Thymus (tissue), 11 donors: ENCODE results near the gene FAM50B. TPM values are rescaled to one million over a fixed set of nuclear protein-coding genes. Genes with fewer than 3 reads are reported as not detected.
A peak's percentile ranks its signal among the peaks of the same experiment; 100 is the strongest.

Source experiments
- DNase-seq, 9 donors: peaks; one replicate each; pipeline ENCODE4 v3.0.0-alpha.2; 2013; ENCODE audit warnings: low spot score in 9 of 9, low read depth in 6 of 9, missing footprints in 1 of 9
- H3K27ac ChIP-seq, 2 donors: one replicate each; pipeline ENCODE4 v1.5.1; 2013; ENCODE audit warnings: control low read depth in 1 of 2, low read depth in 1 of 2, low read length in 1 of 2, mild to moderate bottlenecking in 1 of 2, moderate library complexity in 1 of 2
- H3K27me3 ChIP-seq, 2 donors: one replicate each; pipeline ENCODE4 v1.5.1; 2013; ENCODE audit warnings: low read length in 1 of 2; ENCODE audit not compliant: control insufficient read depth in 2 of 2, insufficient read depth in 1 of 2
- H3K36me3 ChIP-seq, 2 donors: one replicate each; pipeline ENCODE4 v1.5.1; 2013; ENCODE audit warnings: low read length in 1 of 2, mild to moderate bottlenecking in 1 of 2, moderate library complexity in 1 of 2; ENCODE audit not compliant: control insufficient read depth in 2 of 2, insufficient read depth in 2 of 2
- H3K4me1 ChIP-seq, 2 donors: one replicate each; pipeline ENCODE4 v1.5.1; 2013; ENCODE audit warnings: low read length in 2 of 2; ENCODE audit not compliant: control insufficient read depth in 2 of 2, insufficient read depth in 2 of 2
- H3K4me3 ChIP-seq, 2 donors: one replicate each; pipeline ENCODE4 v1.5.1; 2013; ENCODE audit warnings: low read length in 2 of 2, control low read depth in 1 of 2, mild to moderate bottlenecking in 1 of 2
- H3K9me3 ChIP-seq, 2 donors: one replicate each; pipeline ENCODE4 v1.5.1; 2013; ENCODE audit warnings: low read length in 1 of 2, mild to moderate bottlenecking in 1 of 2; ENCODE audit not compliant: control insufficient read depth in 2 of 2, insufficient read depth in 1 of 2
- WGBS: extraction: QIAGEN DNeasy Blood & Tissue Kit; methylation state at CpG from one replicate; pipeline ENCODE4 v1.1.7; 2013; 5-methylcytosine and 5-hydroxymethylcytosine counted together
- polyA plus RNA-seq: library from polyadenylated mRNA; stranded (reverse); fragments of 200-250 nt; gene quantifications from one replicate; pipeline ENCODE4 v1.2.3, GENCODE V29; 2013
- total RNA-seq: library from RNA; stranded (reverse); fragments of 120-200 nt; gene quantifications from one replicate; pipeline ENCODE4 v1.2.4, GENCODE V29; 2013
- donor health status: healthy.

Gene FAM50B
- total and polyA plus RNA-seq, 2 donors, result 11.2 to 11.6 TPM

GRCh38 chr6:3814539-3814938, 34.6 kb upstream of the FAM50B start:
- no peak for DNase-seq
- no peaks in the 10 kb centered on the region for H3K9me3 ChIP-seq
- WGBS, result 97% methylated on average over 2 of the region's 2 CpGs
- no peak overlapping the region for H3K4me3 ChIP-seq
- H3K27ac ChIP-seq, result no peak overlapping the region
- no peaks in the 10 kb centered on the region for H3K36me3 ChIP-seq
- H3K4me1 ChIP-seq, result no peaks in the 10 kb centered on the region
- H3K27me3 ChIP-seq, result no peaks in the 10 kb centered on the region

- 95% methylated on average over 2 of the region's 2 CpGs for WGBS
- Histone ChIP-seq H3K36me3 (no peaks in the 10 kb centered on the region), H3K4me3 (no peak overlapping the region), H3K27me3 (no peaks in the 10 kb centered on the region), H3K9me3 (no peaks in the 10 kb centered on the region), H3K4me1 (no peaks in the 10 kb centered on the region), H3K27ac (no peak overlapping the region)
- DNase-seq, result no peak
These were observed 32.9 kb upstream of the FAM50B start for GRCh38 chr6:3816251-3816650.

- Histone ChIP-seq H3K9me3 (no peaks in the 10 kb centered on the region), H3K27ac (no peak overlapping the region), H3K36me3 (no peaks in the 10 kb centered on the region), H3K4me3 (no peak overlapping the region), H3K4me1 (no peaks in the 10 kb centered on the region), H3K27me3 (no peaks in the 10 kb centered on the region)
- no peak for DNase-seq
- 94% methylated on average over 12 of the region's 12 CpGs for WGBS
These were observed 29.7 kb upstream of the FAM50B start for GRCh38 chr6:3819161-3820110.

GRCh38 chr6:3820563-3820962, 28.6 kb upstream of the FAM50B start:
- H3K27ac ChIP-seq, result no peak overlapping the region
- 96% methylated on average over 8 of the region's 8 CpGs for WGBS
- no peak for DNase-seq

GRCh38 chr6:3822747-3823445, 26.3 kb upstream of the FAM50B start:
- no peak overlapping the region for H3K4me3 ChIP-seq
- no peaks in the 10 kb centered on the region for H3K27me3 ChIP-seq
- H3K9me3 ChIP-seq, result no peaks in the 10 kb centered on the region
- H3K4me1 ChIP-seq, result no peaks in the 10 kb centered on the region
- H3K27ac ChIP-seq, result no peak overlapping the region
- DNase-seq, result no peak
- no peaks in the 10 kb centered on the region for H3K36me3 ChIP-seq
- WGBS, result 97% methylated on average over 14 of the region's 14 CpGs

More at GRCh38 chr6:3820563-3820962, 28.6 kb upstream of the FAM50B start:
- H3K4me3 ChIP-seq, result no peak overlapping the region
- no peaks in the 10 kb centered on the region for H3K4me1 ChIP-seq
- H3K36me3 ChIP-seq, result no peaks in the 10 kb centered on the region
- no peaks in the 10 kb centered on the region for H3K27me3 ChIP-seq
- no peaks in the 10 kb centered on the region for H3K9me3 ChIP-seq

- no peak for DNase-seq
- H3K4me1 ChIP-seq, result no peaks in the 10 kb centered on the region
- H3K27ac ChIP-seq, result no peak overlapping the region
- no peak overlapping the region for H3K4me3 ChIP-seq
- WGBS, result 96% methylated on average over 6 of the region's 6 CpGs
- H3K9me3 ChIP-seq, result no peaks in the 10 kb centered on the region
- H3K36me3 ChIP-seq, result no peaks in the 10 kb centered on the region
- no peaks in the 10 kb centered on the region for H3K27me3 ChIP-seq
These were observed 25.5 kb upstream of the FAM50B start for GRCh38 chr6:3823671-3824070.

GRCh38 chr6:3825331-3825831, 23.8 kb upstream of the FAM50B start:
- H3K27me3 ChIP-seq, result no peaks in the 10 kb centered on the region
- no peaks in the 10 kb centered on the region for H3K9me3 ChIP-seq
- DNase-seq, result no peak
- no peak overlapping the region for H3K27ac ChIP-seq
- no peaks in the 10 kb centered on the region for H3K36me3 ChIP-seq
- H3K4me3 ChIP-seq, result no peak overlapping the region
- no peaks in the 10 kb centered on the region for H3K4me1 ChIP-seq
- WGBS, result 96% methylated on average over 15 of the region's 15 CpGs

- H3K4me3 ChIP-seq, result no peak overlapping the region
These were observed 23.2 kb upstream of the FAM50B start for GRCh38 chr6:3825851-3826581.

More at GRCh38 chr6:3825851-3826581, 23.2 kb upstream of the FAM50B start:
- Histone ChIP-seq H3K36me3 (no peaks in the 10 kb centered on the region), H3K27ac (peak overlapping the region; percentile 53 to 64), H3K4me1 (no peaks in the 10 kb centered on the region), H3K9me3 (no peaks in the 10 kb centered on the region), H3K27me3 (no peaks in the 10 kb centered on the region)
- WGBS, result 93% methylated on average over 15 of the region's 15 CpGs
- no peak for DNase-seq
